CD4-positive, alpha-beta T cell (primary cell): ENCODE results near the gene CEP19. TPM values are rescaled to one million over a fixed set of nuclear protein-coding genes. Genes with fewer than 3 reads are reported as not detected.
A peak's percentile ranks its signal among the peaks of the same experiment; 100 is the strongest.

ENCODE experiments used
- ATAC-seq: fragments of 200-7000 bp; cut with Tn5 transposase; one replicate; pipeline ENCODE4 v1.10.0; 2022; ENCODE audit warnings: mild to moderate bottlenecking; ENCODE audit not compliant: poor library complexity
- CTCF ChIA-PET: fragments of 350-600 bp; sonication (Branson Sonifier 250); formaldehyde crosslinking; loops from one replicate; lab custom pipeline; 2021; ENCODE audit warnings: antibody characterized with exemption, inconsistent platforms; lab: Charles Lee
- POLR2A ChIA-PET: fragments of 350-600 bp; sonication (Branson Sonifier 250); formaldehyde crosslinking; loops from one replicate; lab custom pipeline; 2021; ENCODE audit warnings: antibody characterized with exemption, inconsistent platforms; lab: Charles Lee
- DNase-seq, 14 experiments: peaks; one replicate each; pipeline ENCODE4 v3.0.0-alpha.2; 2013 to 2020; ENCODE audit warnings: mixed read lengths in 2 of 14
- H3K27ac ChIP-seq, 2 donors: one replicate each; pipeline versions ENCODE4 v1.5.1 to v1.7.0; 2013; ENCODE audit warnings: low read length in 2 of 2, low read depth in 1 of 2, mild to moderate bottlenecking in 1 of 2
- H3K27me3 ChIP-seq, 2 experiments: 1 replicate in 1 of 2; 2 replicates in 1 of 2; pipeline versions ENCODE4 v1.6.1 to v1.7.0; 2013; ENCODE audit warnings: low read length in 2 of 2, control low read depth in 1 of 2, mild to moderate bottlenecking in 1 of 2, moderate library complexity in 1 of 2; ENCODE audit not compliant: insufficient read depth in 2 of 2, control insufficient read depth in 1 of 2
- H3K36me3 ChIP-seq: one replicate; pipeline ENCODE4 v1.6.1; 2013; ENCODE audit warnings: low read length, control low read depth; ENCODE audit not compliant: insufficient read depth
- H3K4me1 ChIP-seq: one replicate; pipeline ENCODE4 v1.6.1; 2013; ENCODE audit warnings: low read length, control low read depth; ENCODE audit not compliant: insufficient read depth
- H3K4me3 ChIP-seq: one replicate; pipeline ENCODE4 v1.5.1; 2013; ENCODE audit warnings: mild to moderate bottlenecking, low read length, moderate library complexity
- H3K9me3 ChIP-seq, 2 experiments: 1 replicate in 1 of 2; 2 replicates in 1 of 2; pipeline versions ENCODE4 v1.6.1 to v1.7.0; 2013; ENCODE audit warnings: low read length in 2 of 2, mild to moderate bottlenecking in 2 of 2, control low read depth in 1 of 2, moderate library complexity in 1 of 2; ENCODE audit not compliant: control insufficient read depth in 1 of 2, insufficient read depth in 1 of 2
- H3K27ac Mint-ChIP-seq: one replicate; pipeline ENCODE4 v1.8.0; 2020; ENCODE audit warnings: mixed read lengths
- H3K27me3 Mint-ChIP-seq: one replicate; pipeline ENCODE4 v1.8.0; 2021; ENCODE audit warnings: mixed read lengths
- H3K36me3 Mint-ChIP-seq: one replicate; pipeline ENCODE4 v1.8.0; 2021; ENCODE audit warnings: low read depth, mixed read lengths
- H3K4me1 Mint-ChIP-seq: one replicate; pipeline ENCODE4 v1.8.0; 2021; ENCODE audit warnings: low read depth, mixed read lengths
- H3K4me3 Mint-ChIP-seq: one replicate; pipeline ENCODE4 v1.8.0; 2020; ENCODE audit warnings: mild to moderate bottlenecking, mixed read lengths
- H3K9me3 Mint-ChIP-seq: one replicate; pipeline ENCODE4 v1.8.0; 2020; ENCODE audit warnings: mixed read lengths
- intact Hi-C, 2 experiments: fragments of 100-400 bp; cut with DNase I in 1 of 2; cut with micrococcal nuclease in 1 of 2; formaldehyde crosslinking; loops; one replicate each; pipeline versions ENCODE4 v1.15.1 to v1.9.0; 2023 to 2025; cut with DNase I, micrococcal nuclease
- total RNA-seq, 174 experiments: library from RNA in 2 of 174; stranded (reverse) in 2 of 174; gene quantifications; one replicate each; pipeline ENCODE4 v1.2.3 and lab custom pipeline; 2021 to 2026
- TF ChIP-seq, protein P1 (sequence below): fragments of 200-600 bp; IDR thresholded peaks from one replicate; pipeline ENCODE4 v1.8.0; 2022; ENCODE audit warnings: antibody characterized with exemption, mild to moderate bottlenecking

The CEP19 gene
- total RNA-seq, 2 experiments from 2014 or later, result 0.36 to 0.64 TPM

DNA sequence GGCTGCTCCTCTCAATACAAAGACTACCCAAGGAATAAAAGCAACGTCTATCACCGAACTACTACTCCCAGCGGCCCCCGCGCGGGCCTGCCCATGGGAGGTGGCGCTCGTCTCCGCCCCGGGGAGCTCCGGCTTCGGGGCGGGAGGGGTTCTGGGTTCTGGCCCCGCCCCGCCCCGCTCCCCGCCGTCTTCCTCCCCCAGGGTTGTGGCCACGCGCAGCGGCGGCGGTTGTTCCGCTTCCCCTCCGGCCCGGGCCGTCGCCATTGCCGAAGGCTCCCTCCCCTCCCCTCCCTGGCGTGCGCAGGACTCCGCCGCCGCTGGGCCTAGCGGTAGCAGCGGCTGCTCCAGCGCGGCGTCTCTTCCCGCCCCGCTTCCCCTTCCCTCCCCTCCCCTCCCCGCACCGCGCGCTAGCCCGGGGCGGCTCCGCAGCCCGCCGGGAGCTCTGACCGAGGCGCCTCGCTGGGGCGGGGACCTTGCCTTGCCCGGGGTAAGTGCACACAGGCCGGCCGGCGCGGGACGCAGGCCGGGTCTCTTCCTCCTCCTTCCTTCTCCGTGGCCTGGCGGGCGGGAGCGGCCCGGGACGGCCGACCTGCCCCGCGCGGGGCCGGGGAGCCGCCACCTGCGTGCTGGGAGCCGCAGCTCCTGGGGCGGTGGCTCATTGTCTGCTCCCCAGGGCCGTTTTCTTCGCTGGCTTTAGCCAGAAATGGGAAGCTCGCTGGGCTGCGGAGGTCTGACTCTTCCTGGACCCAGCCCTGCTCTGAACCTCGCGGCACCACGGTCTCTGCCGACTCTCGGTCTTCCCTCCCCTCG is 27.8 kb upstream of the CEP19 start, which contains the start of gene PAK2:
PAK2 (plus strand) TSS at position 187 of the 810 bp plus-strand sequence. CDS start 42,790 bp downstream, outside the sequence.
- Mint-ChIP-seq H3K27ac (peak within 1 kb of the TSS; percentile 95), H3K4me3 (peak within 1 kb of the TSS; percentile 98), H3K27me3 (no peaks in the 10 kb centered on the region), H3K36me3 (peaks cover 15% of the 10 kb centered on the region), H3K9me3 (no peaks in the 10 kb centered on the region), H3K4me1 (peaks cover 35% of the 10 kb centered on the region)
- H3K9me3 ChIP-seq, result no peaks in the 10 kb centered on the region
- ChIA-PET CTCF (interaction anchor here (1.0 to 2.4 kb wide), 6 partner anchors 28 to 202 kb away, joined by 3 to 8 read pairs (median 4); partner anchors contain the start of genes CEP19, FBXO45, NCBP2 and PIGX), POLR2A (interaction anchor here (0.8 to 2.7 kb wide), 23 partner anchors 9 to 560 kb away, joined by 3 to 57 read pairs (median 4); partner anchors contain the start of genes CEP19, DYNLT2B, FBXO45 and NCBP2)
- intact Hi-C loops, result loop anchor here (1.0 to 5.0 kb wide), 6 partner anchors 28 to 658 kb away; partner anchors contain the start of genes CEP19 (in 2 of the 2), PIGX (in 2 of the 2), FBXO45 (in 1 of the 2) and NCBP2 (in 1 of the 2)
- H3K4me1 ChIP-seq, result peaks cover 21% of the 10 kb centered on the region
- DNase-seq, result peak; percentile 80 to 96 (median 92)
- H3K36me3 ChIP-seq, result no peaks in the 10 kb centered on the region
- TF ChIP-seq, protein P1, sequence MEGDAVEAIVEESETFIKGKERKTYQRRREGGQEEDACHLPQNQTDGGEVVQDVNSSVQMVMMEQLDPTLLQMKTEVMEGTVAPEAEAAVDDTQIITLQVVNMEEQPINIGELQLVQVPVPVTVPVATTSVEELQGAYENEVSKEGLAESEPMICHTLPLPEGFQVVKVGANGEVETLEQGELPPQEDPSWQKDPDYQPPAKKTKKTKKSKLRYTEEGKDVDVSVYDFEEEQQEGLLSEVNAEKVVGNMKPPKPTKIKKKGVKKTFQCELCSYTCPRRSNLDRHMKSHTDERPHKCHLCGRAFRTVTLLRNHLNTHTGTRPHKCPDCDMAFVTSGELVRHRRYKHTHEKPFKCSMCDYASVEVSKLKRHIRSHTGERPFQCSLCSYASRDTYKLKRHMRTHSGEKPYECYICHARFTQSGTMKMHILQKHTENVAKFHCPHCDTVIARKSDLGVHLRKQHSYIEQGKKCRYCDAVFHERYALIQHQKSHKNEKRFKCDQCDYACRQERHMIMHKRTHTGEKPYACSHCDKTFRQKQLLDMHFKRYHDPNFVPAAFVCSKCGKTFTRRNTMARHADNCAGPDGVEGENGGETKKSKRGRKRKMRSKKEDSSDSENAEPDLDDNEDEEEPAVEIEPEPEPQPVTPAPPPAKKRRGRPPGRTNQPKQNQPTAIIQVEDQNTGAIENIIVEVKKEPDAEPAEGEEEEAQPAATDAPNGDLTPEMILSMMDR, result no peak
- H3K27ac ChIP-seq, result peak within 1 kb of the TSS; percentile 86 to 95
- ATAC-seq, result peak; percentile 80
- H3K27me3 ChIP-seq, result no peaks in the 10 kb centered on the region
- peak within 1 kb of the TSS; percentile 96 for H3K4me3 ChIP-seq

DNA sequence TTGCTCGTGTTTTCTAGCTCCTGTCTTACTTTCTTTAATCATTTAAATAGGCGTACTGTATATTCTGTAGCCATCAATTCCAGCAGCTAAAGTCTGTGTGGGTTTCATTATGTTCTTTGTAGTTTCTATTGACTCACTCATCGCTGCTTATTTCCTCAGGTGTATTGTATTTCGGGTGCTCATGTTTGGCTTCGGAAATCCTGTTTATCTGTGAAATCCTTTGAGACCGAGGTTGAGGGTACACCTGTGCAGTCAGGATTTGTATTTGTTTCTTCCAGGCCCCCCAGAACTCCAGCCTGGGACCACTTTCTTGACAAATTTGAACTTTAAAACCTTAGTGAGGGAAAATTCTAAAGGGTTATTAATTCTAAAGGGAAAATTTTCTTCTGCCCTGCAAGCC is 25.6 kb upstream of the CEP19 start:
- intact Hi-C loops, result loop anchor here in 1 of 2 experiments (2.0 to 5.0 kb wide), 2 partner anchors 129 to 655 kb away; partner anchors contain the start of genes SENP5 and TFRC
- Mint-ChIP-seq H3K9me3 (no peaks in the 10 kb centered on the region), H3K27me3 (no peaks in the 10 kb centered on the region), H3K36me3 (peaks cover 17% of the 10 kb centered on the region), H3K4me1 (peaks cover 22% of the 10 kb centered on the region), H3K4me3 (peak overlapping the region; percentile 17), H3K27ac (no peak overlapping the region)
- TF ChIP-seq, protein P1, result no peak
- Histone ChIP-seq H3K36me3 (no peaks in the 10 kb centered on the region), H3K4me1 (peaks cover 17% of the 10 kb centered on the region), H3K27me3 (no peaks in the 10 kb centered on the region), H3K4me3 (no peak overlapping the region), H3K9me3 (no peaks in the 10 kb centered on the region), H3K27ac (no peak overlapping the region)
- DNase-seq, result no peak
- ATAC-seq, result no peak
- POLR2A ChIA-PET, result no interaction called here
- CTCF ChIA-PET, result no interaction called here

DNA sequence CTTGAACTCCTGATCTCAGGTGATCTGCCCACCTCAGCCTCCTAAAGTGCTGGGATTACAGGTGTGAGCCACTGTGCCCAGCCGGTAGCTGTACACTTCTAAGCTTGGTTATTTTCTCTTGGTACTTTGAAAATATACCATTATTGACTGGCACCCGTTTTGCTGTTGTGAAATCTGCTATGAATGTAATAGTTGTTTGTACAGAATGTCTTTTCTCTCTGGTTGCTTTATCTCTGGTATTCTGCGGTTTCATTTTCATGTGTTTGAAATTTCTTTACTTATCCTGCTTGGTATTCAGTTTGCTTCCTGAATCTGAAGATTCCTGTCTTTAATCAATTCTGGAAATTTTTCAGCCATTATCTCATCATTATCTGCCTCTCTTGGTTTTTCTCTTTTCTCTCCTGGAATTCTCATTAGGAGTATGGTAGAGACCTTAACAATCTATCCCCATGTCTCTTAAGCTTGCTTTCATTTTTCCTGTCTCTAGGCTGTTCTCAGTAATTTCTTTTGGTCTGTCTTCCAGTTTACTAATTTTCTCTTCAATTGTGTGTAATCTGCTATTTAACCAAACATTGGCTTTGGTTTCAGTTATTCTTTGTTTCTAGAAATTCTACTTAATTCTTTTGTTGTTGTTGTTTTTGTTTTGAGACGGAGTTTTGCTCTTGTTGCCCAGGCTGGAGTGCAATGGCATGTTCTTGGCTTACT is 24.8 kb upstream of the CEP19 start:
- intact Hi-C loops, result loop anchor here in 1 of 2 experiments (5.0 kb wide), 1 partner anchor 655 kb away; the partner anchor contains the start of gene TFRC
- Mint-ChIP-seq H3K27ac (no peak overlapping the region), H3K27me3 (no peaks in the 10 kb centered on the region), H3K9me3 (no peaks in the 10 kb centered on the region), H3K36me3 (peaks cover 17% of the 10 kb centered on the region), H3K4me3 (peak overlapping the region; percentile 11), H3K4me1 (peaks cover 19% of the 10 kb centered on the region)
- H3K27me3 ChIP-seq, result no peaks in the 10 kb centered on the region
- H3K9me3 ChIP-seq, result no peaks in the 10 kb centered on the region
- no peak overlapping the region for H3K27ac ChIP-seq
- ATAC-seq, result no peak
- H3K4me3 ChIP-seq, result no peak overlapping the region
- H3K36me3 ChIP-seq, result no peaks in the 10 kb centered on the region
- peaks cover 9% of the 10 kb centered on the region for H3K4me1 ChIP-seq
- POLR2A ChIA-PET, result no interaction called here
- TF ChIP-seq, protein P1, result no peak
- DNase-seq, result no peak
- CTCF ChIA-PET, result no interaction called here
